Neutrophil (primary cell): ENCODE measurements around the gene GTF2A1L.

Source experiments
- H3K27ac ChIP-seq: fragments of 200-600 bp; sonication (generic); 2 replicates; pipeline ENCODE4 v1.5.1; 2016; ENCODE audit warnings: mild to moderate bottlenecking, moderate library complexity
- H3K27me3 ChIP-seq: fragments of 200-600 bp; sonication (generic); 2 replicates; pipeline ENCODE4 v1.6.0; 2016; ENCODE audit warnings: mild to moderate bottlenecking
- H3K36me3 ChIP-seq: fragments of 200-600 bp; sonication (generic); 2 replicates; pipeline ENCODE4 v1.5.1; 2017
- H3K4me1 ChIP-seq, 2 experiments: fragments of 200-600 bp in 1 of 2; sonication (generic) in 1 of 2; 1 replicate in 1 of 2; 2 replicates in 1 of 2; pipeline versions ENCODE4 v1.5.1 to v1.6.1; 2013 to 2016; ENCODE audit warnings: low read depth in 1 of 2, low read length in 1 of 2, mild to moderate bottlenecking in 1 of 2, moderate library complexity in 1 of 2; ENCODE audit not compliant: control insufficient read depth in 1 of 2, insufficient read depth in 1 of 2
- H3K4me3 ChIP-seq, 2 experiments: fragments of 200-600 bp in 1 of 2; sonication (generic) in 1 of 2; 1 replicate in 1 of 2; 2 replicates in 1 of 2; pipeline ENCODE4 v1.5.1; 2013 to 2016; ENCODE audit warnings: low read depth in 1 of 2, low read length in 1 of 2, mild to moderate bottlenecking in 1 of 2, moderate library complexity in 1 of 2
- H3K9me3 ChIP-seq: fragments of 200-600 bp; sonication (generic); 2 replicates; pipeline ENCODE4 v1.5.1; 2016
- TF ChIP-seq, protein P1 (sequence below): fragments of 200-600 bp; sonication (generic); IDR thresholded peaks from 2 replicates; pipeline ENCODE4 v1.5.1; 2016; ENCODE audit warnings: antibody characterized with exemption

GTF2A1L gene

DNA sequence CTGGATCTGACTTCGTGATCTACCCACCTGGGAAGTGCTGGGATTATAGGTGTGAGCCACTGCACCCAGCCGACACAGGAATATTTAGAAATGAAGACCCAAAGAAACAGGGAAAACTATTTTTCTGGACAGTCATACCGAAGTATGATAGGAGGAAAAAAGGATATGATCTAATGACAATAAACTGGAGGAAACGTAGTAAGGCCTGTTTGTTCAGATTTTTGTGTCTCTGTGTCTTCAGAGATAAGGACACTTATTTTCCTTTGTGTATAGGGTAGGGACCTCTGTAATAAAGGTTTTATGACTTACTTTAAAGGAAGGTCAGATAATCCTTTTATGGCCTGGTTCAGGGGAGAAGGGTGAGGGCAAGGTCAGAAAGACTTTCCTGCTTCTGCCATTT, 55.9 kb downstream of the GTF2A1L start:
- Histone ChIP-seq H3K4me1 (no peaks in the 10 kb centered on the region), H3K9me3 (no peaks in the 10 kb centered on the region), H3K27me3 (no peaks in the 10 kb centered on the region), H3K27ac (no peak overlapping the region), H3K36me3 (no peaks in the 10 kb centered on the region), H3K4me3 (no peak overlapping the region)
- TF ChIP-seq, protein P1, sequence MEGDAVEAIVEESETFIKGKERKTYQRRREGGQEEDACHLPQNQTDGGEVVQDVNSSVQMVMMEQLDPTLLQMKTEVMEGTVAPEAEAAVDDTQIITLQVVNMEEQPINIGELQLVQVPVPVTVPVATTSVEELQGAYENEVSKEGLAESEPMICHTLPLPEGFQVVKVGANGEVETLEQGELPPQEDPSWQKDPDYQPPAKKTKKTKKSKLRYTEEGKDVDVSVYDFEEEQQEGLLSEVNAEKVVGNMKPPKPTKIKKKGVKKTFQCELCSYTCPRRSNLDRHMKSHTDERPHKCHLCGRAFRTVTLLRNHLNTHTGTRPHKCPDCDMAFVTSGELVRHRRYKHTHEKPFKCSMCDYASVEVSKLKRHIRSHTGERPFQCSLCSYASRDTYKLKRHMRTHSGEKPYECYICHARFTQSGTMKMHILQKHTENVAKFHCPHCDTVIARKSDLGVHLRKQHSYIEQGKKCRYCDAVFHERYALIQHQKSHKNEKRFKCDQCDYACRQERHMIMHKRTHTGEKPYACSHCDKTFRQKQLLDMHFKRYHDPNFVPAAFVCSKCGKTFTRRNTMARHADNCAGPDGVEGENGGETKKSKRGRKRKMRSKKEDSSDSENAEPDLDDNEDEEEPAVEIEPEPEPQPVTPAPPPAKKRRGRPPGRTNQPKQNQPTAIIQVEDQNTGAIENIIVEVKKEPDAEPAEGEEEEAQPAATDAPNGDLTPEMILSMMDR, result no peak

DNA sequence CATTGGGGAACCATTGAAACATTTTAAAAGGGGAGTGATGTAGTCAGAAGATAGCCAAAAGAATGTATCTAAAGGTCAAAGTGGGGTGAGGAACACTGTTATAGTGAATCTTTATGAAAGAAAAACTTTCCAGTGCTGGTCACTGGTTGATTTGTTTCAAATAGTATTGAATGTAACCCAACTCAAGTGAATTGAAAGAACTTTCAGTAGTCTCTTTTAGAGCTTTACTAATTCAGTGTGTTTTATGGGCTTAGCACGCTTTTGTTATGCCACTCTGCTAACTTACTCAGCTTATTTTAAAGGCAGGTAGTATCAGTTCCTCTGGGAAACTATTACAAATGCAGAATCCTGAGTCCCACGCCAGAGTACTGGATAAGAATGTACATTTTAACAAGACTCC, 57.3 kb downstream of the GTF2A1L start:
- Histone ChIP-seq H3K27me3 (no peaks in the 10 kb centered on the region), H3K27ac (no peak overlapping the region), H3K4me1 (no peaks in the 10 kb centered on the region), H3K4me3 (no peak overlapping the region), H3K9me3 (no peaks in the 10 kb centered on the region), H3K36me3 (no peaks in the 10 kb centered on the region)
- TF ChIP-seq, protein P1, result no peak

DNA sequence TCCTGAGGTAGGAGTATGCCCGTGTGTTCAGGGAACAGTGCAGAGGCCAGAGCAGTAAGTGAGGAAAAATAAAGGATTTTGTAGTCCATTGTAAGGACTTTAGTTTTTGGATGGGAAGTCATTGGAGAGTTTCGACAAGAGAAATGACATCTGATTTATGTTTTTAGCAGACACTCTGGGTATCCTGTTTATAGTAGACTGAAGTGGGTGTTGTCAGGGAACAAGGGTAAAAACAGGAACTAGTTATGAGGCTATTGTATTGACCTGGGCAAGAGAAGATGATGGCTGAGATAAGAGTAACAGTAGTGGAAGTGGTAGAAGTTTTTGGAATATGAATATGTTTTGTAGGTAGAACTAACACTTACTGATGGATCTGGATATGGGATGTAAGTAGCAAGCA, 59.8 kb downstream of the GTF2A1L start:
- no peak overlapping the region for H3K27ac ChIP-seq
- H3K36me3 ChIP-seq, result no peaks in the 10 kb centered on the region

DNA sequence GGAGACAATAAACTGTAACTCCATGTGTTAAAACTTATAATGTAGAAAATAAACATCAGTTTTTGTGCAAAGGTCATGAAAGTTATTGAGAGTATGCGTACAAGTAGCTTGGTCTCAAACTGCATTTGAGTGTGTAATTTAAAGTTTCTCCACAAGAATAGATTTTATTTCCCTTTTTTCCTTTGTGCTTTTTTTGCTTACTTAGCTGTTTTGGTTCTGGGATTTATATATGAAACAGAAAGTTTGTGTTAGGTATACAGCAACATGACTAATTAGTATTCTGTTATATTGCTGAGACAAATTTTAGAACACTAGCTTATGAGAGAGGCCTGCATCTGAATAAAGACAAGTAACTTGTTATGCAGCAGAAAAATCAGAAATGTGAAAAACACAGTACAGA, 67.5 kb downstream of the GTF2A1L start:
- Histone ChIP-seq H3K27ac (no peak overlapping the region), H3K36me3 (no peaks in the 10 kb centered on the region), H3K9me3 (no peaks in the 10 kb centered on the region), H3K4me1 (no peaks in the 10 kb centered on the region), H3K27me3 (no peaks in the 10 kb centered on the region), H3K4me3 (no peak overlapping the region)
- TF ChIP-seq, protein P1, result no peak

More for the DNA sequence above, 59.8 kb downstream of the GTF2A1L start:
- no peaks in the 10 kb centered on the region for H3K4me1 ChIP-seq
- no peaks in the 10 kb centered on the region for H3K27me3 ChIP-seq
- TF ChIP-seq, protein P1, result no peak
- no peaks in the 10 kb centered on the region for H3K9me3 ChIP-seq
- no peak overlapping the region for H3K4me3 ChIP-seq

DNA sequence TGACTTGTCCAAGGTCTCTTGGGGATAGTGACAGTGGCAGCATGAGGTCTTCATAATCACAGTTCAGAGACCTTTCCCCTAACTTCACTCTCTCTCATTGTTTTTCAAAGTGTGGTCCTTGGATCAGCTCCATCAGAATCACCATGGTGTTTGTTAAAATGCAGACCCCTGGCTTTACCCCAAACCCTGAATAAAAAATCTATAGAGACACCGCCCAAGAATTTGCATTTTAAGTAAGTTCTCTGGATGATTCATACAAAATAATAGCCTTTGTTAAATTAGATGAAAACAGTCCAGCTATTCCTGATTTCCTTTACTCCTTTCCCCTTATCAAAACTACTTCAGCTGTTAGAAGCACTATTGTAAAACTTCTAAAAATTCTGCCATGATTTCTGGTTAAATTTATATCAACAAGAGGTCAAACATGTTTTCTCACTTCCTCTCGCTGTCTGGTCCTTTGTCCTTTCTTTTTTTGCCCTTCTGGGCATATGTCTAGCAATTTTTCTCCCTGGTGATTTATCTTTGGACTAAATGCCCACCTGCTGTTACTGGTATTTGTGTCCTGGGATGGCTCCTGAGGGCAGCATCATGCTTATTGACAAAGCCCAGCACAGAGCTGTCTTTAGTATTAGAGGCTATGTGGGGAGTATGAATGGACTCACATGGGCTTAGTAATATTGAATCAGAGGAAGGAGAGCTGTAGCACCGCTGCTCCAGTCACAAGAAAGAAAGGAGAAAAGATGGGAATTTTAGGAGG, 74.5 kb downstream of the GTF2A1L start:
- TF ChIP-seq, protein P1, result no peak
- no peak overlapping the region for H3K27ac ChIP-seq

More for the DNA sequence above, 74.5 kb downstream of the GTF2A1L start:
- H3K9me3 ChIP-seq, result no peaks in the 10 kb centered on the region
- no peaks in the 10 kb centered on the region for H3K4me1 ChIP-seq
- no peaks in the 10 kb centered on the region for H3K36me3 ChIP-seq
- H3K4me3 ChIP-seq, result no peak overlapping the region
- no peaks in the 10 kb centered on the region for H3K27me3 ChIP-seq
